HCT116 (cell line): ENCODE measurements around the gene KATNAL2. TPM values are rescaled to one million over a fixed set of nuclear protein-coding genes. Genes with fewer than 3 reads are reported as not detected.

Experiments
- ATAC-seq: fragments of 200-7000 bp; cut with Tn5 transposase; 2 replicates; pipeline ENCODE4 v1.9.1; 2020; ENCODE audit warnings: mild to moderate bottlenecking, moderate library complexity
- BruUV-seq: library from RNA; stranded (reverse); fragments of 400-500 nt; replicated peaks from 2 replicates; lab custom pipeline; 2021; lab: Mats Ljungman, UMichigan
- CTCF ChIA-PET: fragments of 300-600 bp; sonication (Branson Sonifier 250); formaldehyde crosslinking; loops from one replicate; lab custom pipeline; 2021; ENCODE audit warnings: antibody characterized with exemption; lab: Charles Lee
- POLR2A ChIA-PET: fragments of 300-600, 350-600 bp; sonication (Branson Sonifier 250); formaldehyde crosslinking; loops from one replicate; lab custom pipeline; 2021; ENCODE audit warnings: antibody characterized with exemption; lab: Charles Lee
- RAD21 ChIA-PET, 2 experiments: fragments of 300-600 bp; sonication (Branson Sonifier 250); formaldehyde crosslinking; loops; one replicate each; lab custom pipeline; 2023; ENCODE audit warnings: low total read pairs in 2 of 2; ENCODE audit not compliant: uncharacterized antibody in 2 of 2, unreplicated experiment in 2 of 2, low non-redundant PET in 1 of 2; lab: Charles Lee
- DNase-seq: peaks from one replicate; pipeline ENCODE4 v3.0.0-alpha.2; 2010; ENCODE audit warnings: low read depth, low spot score
- H2AFZ ChIP-seq: fragments of 200-600 bp; shearing (Covaris generic), sonication (generic); 2 replicates; pipeline ENCODE4 v1.6.1; 2017; ENCODE audit warnings: low read depth, mixed run types, mixed read lengths, antibody characterized with exemption, low read length; ENCODE audit not compliant: poor library complexity, severe bottlenecking
- H3K27ac ChIP-seq: 2 replicates; pipeline ENCODE4 v1.5.1; 2012; ENCODE audit warnings: low read depth, low read length
- H3K27me3 ChIP-seq: fragments of 200-600 bp; sonication (generic); 2 replicates; pipeline ENCODE4 v1.6.1; 2016; ENCODE audit warnings: mixed run types, low read length, mixed read lengths; ENCODE audit not compliant: insufficient read depth
- H3K36me3 ChIP-seq, 2 experiments: fragments of 200-500 bp in 1 of 2; fragments of 200-600 bp in 1 of 2; sonication (Bioruptor generic) in 1 of 2; sonication (generic) in 1 of 2; 2 replicates each; pipeline versions ENCODE4 v1.5.1 to v1.6.1; 2014 to 2016; ENCODE audit warnings: low read length in 2 of 2, inconsistent platforms in 1 of 2, mixed read lengths in 1 of 2, mixed run types in 1 of 2; ENCODE audit not compliant: insufficient read depth in 2 of 2, control insufficient read depth in 1 of 2
- H3K4me1 ChIP-seq, 2 experiments: fragments of 200-600 bp in 1 of 2; sonication (generic) in 1 of 2; 2 replicates each; pipeline versions ENCODE4 v1.5.1 to v1.6.1; 2012 to 2017; ENCODE audit warnings: low read length in 2 of 2, inconsistent platforms in 1 of 2, mild to moderate bottlenecking in 1 of 2, mixed read lengths in 1 of 2, mixed run types in 1 of 2, moderate library complexity in 1 of 2; ENCODE audit not compliant: insufficient read depth in 2 of 2, control insufficient read depth in 1 of 2
- H3K4me2 ChIP-seq: fragments of 200-600 bp; sonication (generic); 2 replicates; pipeline ENCODE4 v1.6.1; 2017; ENCODE audit warnings: mixed run types, low read length, mixed read lengths
- H3K4me3 ChIP-seq, 2 experiments: fragments of 200-600 bp in 1 of 2; sonication (generic) in 1 of 2; replicated peaks in 1 of 2; 2 replicates each; pipeline ENCODE4 v1.5.1; 2011 to 2016; ENCODE audit warnings: low read length in 2 of 2, control low read depth in 1 of 2, low read depth in 1 of 2, mild to moderate bottlenecking in 1 of 2, mixed read lengths in 1 of 2, mixed run types in 1 of 2
- H3K79me2 ChIP-seq: fragments of 200-600 bp; sonication (generic); 2 replicates; pipeline ENCODE4 v1.6.1; 2017; ENCODE audit warnings: mild to moderate bottlenecking, mixed run types, low read length, moderate library complexity, mixed read lengths; ENCODE audit not compliant: insufficient read depth
- H3K9ac ChIP-seq: fragments of 200-600 bp; sonication (generic); 2 replicates; pipeline ENCODE4 v1.6.1; 2016; ENCODE audit warnings: low read length, mixed read lengths
- H3K9me2 ChIP-seq: fragments of 200-600 bp; sonication (generic), shearing (Covaris generic); 2 replicates; pipeline ENCODE4 v1.6.1; 2017; ENCODE audit warnings: mixed run types, mild to moderate bottlenecking, moderate library complexity; ENCODE audit not compliant: insufficient read depth
- H3K9me3 ChIP-seq, 2 experiments: fragments of 200-500 bp in 1 of 2; fragments of 200-600 bp in 1 of 2; sonication (Bioruptor generic) in 1 of 2; sonication (generic) in 1 of 2; 2 replicates each; pipeline ENCODE4 v1.6.1; 2014 to 2017; ENCODE audit warnings: low read length in 2 of 2, mixed read lengths in 2 of 2, inconsistent platforms in 1 of 2, low read depth in 1 of 2, mild to moderate bottlenecking in 1 of 2, mixed run types in 1 of 2, moderate library complexity in 1 of 2; ENCODE audit not compliant: control insufficient read depth in 1 of 2, insufficient read depth in 1 of 2
- H4K20me1 ChIP-seq: fragments of 200-600 bp; sonication (generic), shearing (Covaris generic); 2 replicates; pipeline ENCODE4 v1.6.1; 2017; ENCODE audit warnings: mixed run types, mild to moderate bottlenecking, moderate library complexity; ENCODE audit not compliant: insufficient read depth
- CBX3 ChIP-seq: IDR thresholded peaks from 2 replicates; pipeline ENCODE4 v1.6.1; 2012; ENCODE audit warnings: low read depth
- EGR1 ChIP-seq: IDR thresholded peaks from 2 replicates; pipeline ENCODE4 v1.6.1; 2012; ENCODE audit warnings: low read depth
- ELF1 ChIP-seq: IDR thresholded peaks from 2 replicates; pipeline ENCODE4 v1.6.1; 2012; ENCODE audit warnings: low read depth, borderline replicate concordance
- EZH2 ChIP-seq: fragments of 200-600 bp; sonication (generic); IDR thresholded peaks from 2 replicates; pipeline ENCODE4 v1.6.1; 2017; ENCODE audit warnings: antibody characterized with exemption, mixed run types
- EZH2phosphoT487 ChIP-seq: fragments of 200-600 bp; IDR thresholded peaks from 2 replicates; pipeline ENCODE4 v1.6.1; 2018; ENCODE audit warnings: antibody characterized with exemption, borderline replicate concordance
- FOSL1 ChIP-seq: IDR thresholded peaks from 2 replicates; pipeline ENCODE4 v1.6.1; 2012; ENCODE audit warnings: low read depth
- JUND ChIP-seq: IDR thresholded peaks from 2 replicates; pipeline ENCODE4 v1.6.1; 2012
- POLR2A ChIP-seq: IDR thresholded peaks from 2 replicates; pipeline ENCODE4 v1.7.0; 2011; ENCODE audit warnings: borderline replicate concordance; ENCODE audit not compliant: insufficient read depth, insufficient read length; ENCODE audit errors: extremely low read depth
- POLR2AphosphoS5 ChIP-seq: IDR thresholded peaks from 2 replicates; pipeline ENCODE4 v1.6.1; 2011; ENCODE audit warnings: mild to moderate bottlenecking, low read depth, low read length, moderate library complexity
- SRF ChIP-seq: IDR thresholded peaks from 2 replicates; pipeline ENCODE4 v1.6.1; 2012; ENCODE audit warnings: low read depth
- TCF7L2 ChIP-seq: IDR thresholded peaks from 2 replicates; pipeline ENCODE4 v1.7.0; 2011; ENCODE audit warnings: borderline replicate concordance, inconsistent platforms; ENCODE audit not compliant: insufficient read depth, insufficient read length; ENCODE audit errors: extremely low read depth
- YY1 ChIP-seq: IDR thresholded peaks from 2 replicates; pipeline ENCODE4 v1.6.1; 2011; ENCODE audit warnings: low read length, low read depth, moderate library complexity, mild to moderate bottlenecking; ENCODE audit not compliant: insufficient replicate concordance; ENCODE audit errors: extremely low read depth
- ZNF274 ChIP-seq: fragments of 200-500 bp; sonication (Bioruptor generic); IDR thresholded peaks from 2 replicates; pipeline ENCODE4 v1.6.1; 2014; ENCODE audit warnings: mild to moderate bottlenecking, low read depth, low read length, inconsistent platforms
- intact Hi-C: fragments of 100-400 bp; cut with micrococcal nuclease; formaldehyde crosslinking; loops from 2 replicates; pipeline ENCODE4 v1.10.0; 2022
- total RNA-seq: library from RNA; stranded (reverse); gene quantifications from one replicate; pipeline ENCODE4 v1.2.1, GENCODE V29; 2021; ENCODE audit not compliant: unreplicated experiment
- TF ChIP-seq, protein P1 (sequence below): IDR thresholded peaks from 2 replicates; pipeline ENCODE4 v1.6.1; 2012
- TF ChIP-seq, protein P2 (sequence below), 3 experiments: fragments of 200-600 bp in 1 of 3; sonication (generic) in 1 of 3; IDR thresholded peaks in 2 of 3; conservative IDR thresholded peaks in 1 of 3; 2 replicates each; pipeline ENCODE4 v1.5.1; 2012 to 2017; ENCODE audit warnings: low read depth in 2 of 3, low read length in 2 of 3, antibody characterized with exemption in 1 of 3, borderline replicate concordance in 1 of 3, control low read depth in 1 of 3, mild to moderate bottlenecking in 1 of 3, mixed read lengths in 1 of 3, mixed run types in 1 of 3, moderate library complexity in 1 of 3; ENCODE audit not compliant: insufficient read depth in 1 of 3
- TF ChIP-seq, protein P3 (sequence below): IDR thresholded peaks from 2 replicates; pipeline ENCODE4 v1.6.1; 2012; ENCODE audit warnings: low read depth

Gene KATNAL2
- total RNA-seq, 1 experiment from 2014 or later, result 2.0 TPM

DNA sequence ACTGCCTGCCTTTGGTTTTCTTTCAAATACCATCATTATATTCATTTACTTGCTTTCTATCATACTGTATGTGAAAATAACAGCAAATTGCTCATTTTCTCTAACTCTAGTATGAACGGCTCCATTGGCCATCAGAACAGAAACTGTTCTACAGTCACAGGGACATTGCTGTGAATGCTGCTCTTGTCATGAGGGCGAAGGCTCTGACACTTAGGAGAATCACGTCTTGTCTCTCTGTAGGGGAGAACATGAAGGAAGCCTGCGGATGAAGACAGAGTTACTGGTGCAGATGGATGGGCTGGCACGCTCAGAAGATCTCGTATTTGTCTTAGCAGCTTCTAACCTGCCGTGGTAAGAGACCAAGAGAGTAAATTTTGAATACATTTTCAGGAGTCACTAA is 159.7 kb downstream of the KATNAL2 start:
- no peak overlapping the region for H3K9ac ChIP-seq
- no peaks in the 10 kb centered on the region for H3K36me3 ChIP-seq
- RAD21 ChIA-PET, result no interaction called here
- no peaks in the 10 kb centered on the region for H3K9me3 ChIP-seq
- no peaks in the 10 kb centered on the region for H3K79me2 ChIP-seq
- no peak overlapping the region for H3K27ac ChIP-seq
- TF ChIP-seq POLR2A (no peak), JUND (no peak), YY1 (no peak), EZH2 (no peak), POLR2AphosphoS5 (no peak), ELF1 (no peak)
- TF ChIP-seq, protein P1, sequence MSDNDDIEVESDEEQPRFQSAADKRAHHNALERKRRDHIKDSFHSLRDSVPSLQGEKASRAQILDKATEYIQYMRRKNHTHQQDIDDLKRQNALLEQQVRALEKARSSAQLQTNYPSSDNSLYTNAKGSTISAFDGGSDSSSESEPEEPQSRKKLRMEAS, result no peak
- CTCF ChIA-PET, result no interaction called here
- ATAC-seq (no peak), DNase-seq (no peak)
- no peak overlapping the region for H3K4me2 ChIP-seq
- no peaks in the 10 kb centered on the region for H3K9me2 ChIP-seq
- BruUV-seq, result no TSS peak
- no peaks in the 10 kb centered on the region for H3K27me3 ChIP-seq
- intact Hi-C loops, result no loop called here
- H4K20me1 ChIP-seq, result no peaks in the 10 kb centered on the region
- no peak overlapping the region for H2AFZ ChIP-seq
- H3K4me1 ChIP-seq, result peaks cover 14 to 15% of the 10 kb centered on the region in 2 experiments
- POLR2A ChIA-PET, result no interaction called here
- H3K4me3 ChIP-seq, result no peak overlapping the region

DNA sequence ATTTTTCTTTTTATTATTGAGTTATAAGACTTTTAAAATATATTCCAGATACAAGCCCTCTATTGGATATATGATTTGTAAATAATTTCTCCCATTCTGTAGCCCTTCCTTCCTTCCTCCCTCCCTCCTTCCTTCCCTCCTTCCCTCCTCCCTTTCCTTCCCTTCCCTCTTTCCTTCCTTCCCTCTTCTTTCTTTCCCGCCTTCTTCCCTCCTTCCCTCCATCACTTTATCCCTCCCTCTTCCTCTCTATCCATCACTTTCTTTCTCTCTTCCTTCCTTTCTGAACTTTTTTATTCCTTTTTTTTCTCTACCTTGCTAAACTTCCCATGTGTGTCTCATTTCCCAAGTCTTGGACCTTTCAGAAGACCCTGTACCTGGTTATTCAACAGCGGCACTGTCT is 163.5 kb downstream of the KATNAL2 start:
- DNase-seq, result no peak
- H3K9ac ChIP-seq, result no peak overlapping the region
- ATAC-seq, result no peak
- no peaks in the 10 kb centered on the region for H3K9me3 ChIP-seq
- no peaks in the 10 kb centered on the region for H3K27me3 ChIP-seq
- H3K4me1 ChIP-seq, result peaks cover under 1 to 1% of the 10 kb centered on the region in 2 experiments; a peak in 3 of 4 replicates
- H2AFZ ChIP-seq, result no peak overlapping the region
- H3K79me2 ChIP-seq, result no peaks in the 10 kb centered on the region
- no peak overlapping the region for H3K27ac ChIP-seq
- H3K36me3 ChIP-seq, result no peaks in the 10 kb centered on the region
- RAD21 ChIA-PET, result no interaction called here
- no peak overlapping the region for H3K4me3 ChIP-seq
- POLR2A ChIA-PET, result no interaction called here
- intact Hi-C loops, result no loop called here
- CTCF ChIA-PET, result no interaction called here
- no peaks in the 10 kb centered on the region for H4K20me1 ChIP-seq
- H3K4me2 ChIP-seq, result no peak overlapping the region
- no peaks in the 10 kb centered on the region for H3K9me2 ChIP-seq
- BruUV-seq, result no TSS peak
- TF ChIP-seq, protein P2, sequence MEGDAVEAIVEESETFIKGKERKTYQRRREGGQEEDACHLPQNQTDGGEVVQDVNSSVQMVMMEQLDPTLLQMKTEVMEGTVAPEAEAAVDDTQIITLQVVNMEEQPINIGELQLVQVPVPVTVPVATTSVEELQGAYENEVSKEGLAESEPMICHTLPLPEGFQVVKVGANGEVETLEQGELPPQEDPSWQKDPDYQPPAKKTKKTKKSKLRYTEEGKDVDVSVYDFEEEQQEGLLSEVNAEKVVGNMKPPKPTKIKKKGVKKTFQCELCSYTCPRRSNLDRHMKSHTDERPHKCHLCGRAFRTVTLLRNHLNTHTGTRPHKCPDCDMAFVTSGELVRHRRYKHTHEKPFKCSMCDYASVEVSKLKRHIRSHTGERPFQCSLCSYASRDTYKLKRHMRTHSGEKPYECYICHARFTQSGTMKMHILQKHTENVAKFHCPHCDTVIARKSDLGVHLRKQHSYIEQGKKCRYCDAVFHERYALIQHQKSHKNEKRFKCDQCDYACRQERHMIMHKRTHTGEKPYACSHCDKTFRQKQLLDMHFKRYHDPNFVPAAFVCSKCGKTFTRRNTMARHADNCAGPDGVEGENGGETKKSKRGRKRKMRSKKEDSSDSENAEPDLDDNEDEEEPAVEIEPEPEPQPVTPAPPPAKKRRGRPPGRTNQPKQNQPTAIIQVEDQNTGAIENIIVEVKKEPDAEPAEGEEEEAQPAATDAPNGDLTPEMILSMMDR (IDR thresholded peaks at IDR 0.05 in 2 of 3, conservative IDR thresholded peaks at IDR 0.05 in 1 of 3; ENCODE audit: borderline replicate concordance in 1 of 3, insufficient read depth in 1 of 3, low read depth in 2 of 3, low read length in 2 of 3), result no peak
- no peak for TF ChIP-seq EZH2phosphoT487
- no peak for TF ChIP-seq CBX3
- TF ChIP-seq YY1, result no peak
- no peak for TF ChIP-seq TCF7L2
- TF ChIP-seq EGR1, result no peak
- TF ChIP-seq ZNF274, result no peak
- no peak for TF ChIP-seq FOSL1
- no peak for TF ChIP-seq SRF
- TF ChIP-seq, protein P1, result no peak
- no peak for TF ChIP-seq POLR2A
- TF ChIP-seq, protein P3, sequence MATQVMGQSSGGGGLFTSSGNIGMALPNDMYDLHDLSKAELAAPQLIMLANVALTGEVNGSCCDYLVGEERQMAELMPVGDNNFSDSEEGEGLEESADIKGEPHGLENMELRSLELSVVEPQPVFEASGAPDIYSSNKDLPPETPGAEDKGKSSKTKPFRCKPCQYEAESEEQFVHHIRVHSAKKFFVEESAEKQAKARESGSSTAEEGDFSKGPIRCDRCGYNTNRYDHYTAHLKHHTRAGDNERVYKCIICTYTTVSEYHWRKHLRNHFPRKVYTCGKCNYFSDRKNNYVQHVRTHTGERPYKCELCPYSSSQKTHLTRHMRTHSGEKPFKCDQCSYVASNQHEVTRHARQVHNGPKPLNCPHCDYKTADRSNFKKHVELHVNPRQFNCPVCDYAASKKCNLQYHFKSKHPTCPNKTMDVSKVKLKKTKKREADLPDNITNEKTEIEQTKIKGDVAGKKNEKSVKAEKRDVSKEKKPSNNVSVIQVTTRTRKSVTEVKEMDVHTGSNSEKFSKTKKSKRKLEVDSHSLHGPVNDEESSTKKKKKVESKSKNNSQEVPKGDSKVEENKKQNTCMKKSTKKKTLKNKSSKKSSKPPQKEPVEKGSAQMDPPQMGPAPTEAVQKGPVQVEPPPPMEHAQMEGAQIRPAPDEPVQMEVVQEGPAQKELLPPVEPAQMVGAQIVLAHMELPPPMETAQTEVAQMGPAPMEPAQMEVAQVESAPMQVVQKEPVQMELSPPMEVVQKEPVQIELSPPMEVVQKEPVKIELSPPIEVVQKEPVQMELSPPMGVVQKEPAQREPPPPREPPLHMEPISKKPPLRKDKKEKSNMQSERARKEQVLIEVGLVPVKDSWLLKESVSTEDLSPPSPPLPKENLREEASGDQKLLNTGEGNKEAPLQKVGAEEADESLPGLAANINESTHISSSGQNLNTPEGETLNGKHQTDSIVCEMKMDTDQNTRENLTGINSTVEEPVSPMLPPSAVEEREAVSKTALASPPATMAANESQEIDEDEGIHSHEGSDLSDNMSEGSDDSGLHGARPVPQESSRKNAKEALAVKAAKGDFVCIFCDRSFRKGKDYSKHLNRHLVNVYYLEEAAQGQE, result no peak
- no peak for TF ChIP-seq EZH2
